Adrenal gland (tissue), 5 donors: ENCODE results near the gene ADGRA3.

Source experiments
- POLR2A ChIP-seq, 2 donors: fragments of 450-650 bp; IDR thresholded peaks; one replicate each; pipeline ENCODE4 v1.6.1; 2017; ENCODE audit warnings: antibody characterized with exemption in 2 of 2, mild to moderate bottlenecking in 2 of 2, moderate library complexity in 1 of 2
- TF ChIP-seq, protein P1 (sequence below), 6 experiments: fragments of 450-650 bp in 4 of 6; fragments of 200-600 bp in 2 of 6; sonication (generic) in 1 of 6; IDR thresholded peaks; 1 replicate in 5 of 6; 2 replicates in 1 of 6; pipeline versions ENCODE4 v1.5.1 to v1.8.0; 2016 to 2021; ENCODE audit warnings: antibody characterized with exemption in 6 of 6, mild to moderate bottlenecking in 2 of 6, moderate library complexity in 1 of 6
- donor health status: DM: no; HTN: no; CAD: no.

DNA sequence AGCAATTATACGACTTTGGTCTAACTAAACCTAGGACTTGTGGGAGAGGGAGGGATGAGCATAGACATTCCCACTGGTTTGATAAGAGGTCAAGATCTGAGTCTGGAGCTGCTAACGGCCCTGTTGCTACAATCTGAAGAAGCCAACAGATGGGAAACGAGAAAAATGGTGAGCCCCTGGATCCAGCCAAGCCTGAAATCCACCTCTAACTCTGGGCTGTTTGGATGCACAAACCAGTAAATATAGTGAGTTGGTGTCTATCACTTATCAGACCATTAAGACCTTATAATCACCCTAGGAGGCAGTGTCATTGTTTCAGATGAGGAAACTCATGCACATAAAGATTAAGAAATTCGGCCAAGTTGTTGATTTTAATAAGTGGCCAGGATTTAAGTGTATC lies 50.5 kb downstream of the ADGRA3 start:
- TF ChIP-seq, protein P1, sequence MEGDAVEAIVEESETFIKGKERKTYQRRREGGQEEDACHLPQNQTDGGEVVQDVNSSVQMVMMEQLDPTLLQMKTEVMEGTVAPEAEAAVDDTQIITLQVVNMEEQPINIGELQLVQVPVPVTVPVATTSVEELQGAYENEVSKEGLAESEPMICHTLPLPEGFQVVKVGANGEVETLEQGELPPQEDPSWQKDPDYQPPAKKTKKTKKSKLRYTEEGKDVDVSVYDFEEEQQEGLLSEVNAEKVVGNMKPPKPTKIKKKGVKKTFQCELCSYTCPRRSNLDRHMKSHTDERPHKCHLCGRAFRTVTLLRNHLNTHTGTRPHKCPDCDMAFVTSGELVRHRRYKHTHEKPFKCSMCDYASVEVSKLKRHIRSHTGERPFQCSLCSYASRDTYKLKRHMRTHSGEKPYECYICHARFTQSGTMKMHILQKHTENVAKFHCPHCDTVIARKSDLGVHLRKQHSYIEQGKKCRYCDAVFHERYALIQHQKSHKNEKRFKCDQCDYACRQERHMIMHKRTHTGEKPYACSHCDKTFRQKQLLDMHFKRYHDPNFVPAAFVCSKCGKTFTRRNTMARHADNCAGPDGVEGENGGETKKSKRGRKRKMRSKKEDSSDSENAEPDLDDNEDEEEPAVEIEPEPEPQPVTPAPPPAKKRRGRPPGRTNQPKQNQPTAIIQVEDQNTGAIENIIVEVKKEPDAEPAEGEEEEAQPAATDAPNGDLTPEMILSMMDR (IDR thresholded peaks at IDR 0.05): no peak
- TF ChIP-seq POLR2A (IDR thresholded peaks at IDR 0.05): no peak
